ENCODE results near the gene CDK14. TPM values are rescaled to one million over a fixed set of nuclear protein-coding genes. Genes with fewer than 3 reads are reported as not detected.

CDK14 gene
- total and polyA plus RNA-seq, 4 donors = 4.2 to 12.4 (median 7.4) TPM

DNA sequence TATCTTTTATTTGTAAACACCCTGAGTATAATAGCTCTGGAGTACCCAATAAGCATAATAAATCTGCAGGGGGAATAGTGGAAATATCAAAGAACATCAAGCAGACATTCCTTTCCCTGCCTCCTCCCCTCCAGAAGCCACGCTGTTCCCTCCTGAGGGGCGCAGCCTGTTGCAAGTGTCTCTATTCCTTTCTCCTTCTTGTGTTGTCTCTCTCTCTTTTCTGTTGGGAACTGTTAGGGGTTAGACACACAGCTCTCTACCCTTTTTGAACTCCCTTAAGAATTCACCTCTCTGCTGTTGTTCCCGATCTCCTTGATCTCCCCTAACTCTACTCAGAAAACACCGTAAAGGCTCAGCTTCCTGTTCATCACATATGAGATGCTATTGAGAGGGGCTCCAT is 490.1 kb downstream of the CDK14 start:
- Histone ChIP-seq H3K4me3 (ENCODE audit: low read depth in 1 of 3, low read length in 3 of 3) (no peak overlapping the region), H3K4me1 (ENCODE audit: control insufficient read depth in 4 of 4, insufficient read depth in 4 of 4, low read length in 3 of 4) (no peaks in the 10 kb centered on the region), H3K36me3 (ENCODE audit: control insufficient read depth in 4 of 4, insufficient read depth in 3 of 4, low read depth in 1 of 4, low read length in 3 of 4) (peaks cover 0 to 2% (median 0%) of the 10 kb centered on the region in 4 donors), H3K9ac (ENCODE audit: low read depth in 1 of 2, low read length in 2 of 2) (no peak overlapping the region), H3K27ac (ENCODE audit: low read depth in 1 of 2, low read length in 2 of 2) (no peak overlapping the region), H3K9me3 (ENCODE audit: control insufficient read depth in 4 of 4, low read length in 3 of 4) (no peaks in the 10 kb centered on the region), H3K27me3 (ENCODE audit: control insufficient read depth in 4 of 4, insufficient read depth in 4 of 4, low read length in 3 of 4) (no peaks in the 10 kb centered on the region)
- 93% methylated on average over 4 of the region's 4 CpGs for WGBS
- no peak for TF ChIP-seq CTCF (IDR thresholded peaks at IDR 0.05; ENCODE audit: low read depth, low read length, missing input control)
- TF ChIP-seq HNF4A (conservative IDR thresholded peaks at IDR 0.05) = no peak
- TF ChIP-seq TAF1 (conservative IDR thresholded peaks at IDR 0.05) = no peak
- no peak for TF ChIP-seq MAX (IDR thresholded peaks at IDR 0.05)
- no peak for TF ChIP-seq GABPA (IDR thresholded peaks at IDR 0.05 in 1 of 2, conservative IDR thresholded peaks at IDR 0.05 in 1 of 2)
- no peak for TF ChIP-seq JUND (IDR thresholded peaks at IDR 0.05)
- no peak for TF ChIP-seq REST (IDR thresholded peaks at IDR 0.05)
- TF ChIP-seq YY1 (IDR thresholded peaks at IDR 0.05) = no peak
- no peak for TF ChIP-seq EGR1 (IDR thresholded peaks at IDR 0.05; ENCODE audit: low read depth in 2 of 2)
- no peak for TF ChIP-seq NR2F2 (IDR thresholded peaks at IDR 0.05)
- no peak for TF ChIP-seq FOXA1 (IDR thresholded peaks at IDR 0.05)
- DNase-seq (ENCODE audit: low spot score) = no peak

DNA sequence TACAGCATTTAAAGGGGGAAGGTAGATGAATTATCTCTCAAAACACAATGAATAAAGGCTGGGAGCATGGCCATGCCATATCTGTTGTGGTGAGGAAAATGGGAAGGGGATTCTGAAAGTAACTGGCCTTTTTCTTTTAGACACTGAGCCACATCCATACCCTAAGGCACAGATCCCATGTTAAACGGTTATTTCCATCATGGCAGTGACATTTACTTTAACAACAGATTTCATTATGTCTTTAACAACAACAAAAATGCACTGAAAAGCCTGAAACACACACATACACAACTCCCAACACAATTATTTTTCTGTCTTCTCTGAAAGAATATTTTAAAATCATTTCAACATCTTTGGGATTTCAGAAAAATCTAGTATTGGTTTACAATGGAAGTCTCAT is 492.0 kb downstream of the CDK14 start:
- no peaks in the 10 kb centered on the region for H3K27me3 ChIP-seq (ENCODE audit: control insufficient read depth in 4 of 4, insufficient read depth in 4 of 4, low read length in 3 of 4)
- H3K4me1 ChIP-seq (ENCODE audit: control insufficient read depth in 4 of 4, insufficient read depth in 4 of 4, low read length in 3 of 4) = no peaks in the 10 kb centered on the region
- no peaks in the 10 kb centered on the region for H3K9me3 ChIP-seq (ENCODE audit: control insufficient read depth in 4 of 4, low read length in 3 of 4)
- H3K27ac ChIP-seq (ENCODE audit: low read depth in 1 of 2, low read length in 2 of 2) = no peak overlapping the region
- WGBS = 72% methylated on average over 1 of the region's 1 CpG
- no peak for DNase-seq (ENCODE audit: low spot score)
- no peak overlapping the region for H3K9ac ChIP-seq (ENCODE audit: low read depth in 1 of 2, low read length in 2 of 2)
- H3K4me3 ChIP-seq (ENCODE audit: low read depth in 1 of 3, low read length in 3 of 3) = no peak overlapping the region
- peaks cover 0 to 2% (median 0%) of the 10 kb centered on the region in 4 donors for H3K36me3 ChIP-seq (ENCODE audit: control insufficient read depth in 4 of 4, insufficient read depth in 3 of 4, low read depth in 1 of 4, low read length in 3 of 4)
- no peak for TF ChIP-seq HNF4A (conservative IDR thresholded peaks at IDR 0.05)
- no peak for TF ChIP-seq ZBTB33 (IDR thresholded peaks at IDR 0.05)
- TF ChIP-seq REST (IDR thresholded peaks at IDR 0.05) = no peak
- no peak for TF ChIP-seq TAF1 (conservative IDR thresholded peaks at IDR 0.05)
- TF ChIP-seq CTCF (IDR thresholded peaks at IDR 0.05; ENCODE audit: low read depth, low read length, missing input control) = no peak
- TF ChIP-seq, protein P1, sequence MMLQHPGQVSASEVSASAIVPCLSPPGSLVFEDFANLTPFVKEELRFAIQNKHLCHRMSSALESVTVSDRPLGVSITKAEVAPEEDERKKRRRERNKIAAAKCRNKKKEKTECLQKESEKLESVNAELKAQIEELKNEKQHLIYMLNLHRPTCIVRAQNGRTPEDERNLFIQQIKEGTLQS (IDR thresholded peaks at IDR 0.05) = no peak
- no peak for TF ChIP-seq SP1 (IDR thresholded peaks at IDR 0.05)
- TF ChIP-seq FOXA2 (IDR thresholded peaks at IDR 0.05) = no peak
- TF ChIP-seq EGR1 (IDR thresholded peaks at IDR 0.05; ENCODE audit: low read depth in 2 of 2) = no peak
- TF ChIP-seq FOXA1 (IDR thresholded peaks at IDR 0.05) = no peak
- TF ChIP-seq HNF4G (IDR thresholded peaks at IDR 0.05) = no peak
- no peak for TF ChIP-seq JUND (IDR thresholded peaks at IDR 0.05)
- no peak for TF ChIP-seq RAD21 (IDR thresholded peaks at IDR 0.05)
- no peak for TF ChIP-seq YY1 (IDR thresholded peaks at IDR 0.05)
- no peak for TF ChIP-seq GABPA (IDR thresholded peaks at IDR 0.05 in 1 of 2, conservative IDR thresholded peaks at IDR 0.05 in 1 of 2)
- no peak for TF ChIP-seq MAX (IDR thresholded peaks at IDR 0.05)
- TF ChIP-seq NR2F2 (IDR thresholded peaks at IDR 0.05) = no peak
